ENCODE measurements around the gene ZFPM1. TPM values are rescaled to one million over a fixed set of nuclear protein-coding genes. Genes with fewer than 3 reads are reported as not detected.

The ZFPM1 gene
- total RNA-seq, 2 donors from 2014 or later: 18.1 to 21.5 TPM

- Mint-ChIP-seq H3K4me1 (peaks cover 8% of the 10 kb centered on the region), H3K36me3 (ENCODE audit: low read depth) (peaks cover 1% of the 10 kb centered on the region), H3K27ac (no peak overlapping the region), H3K27me3 (ENCODE audit: insufficient read depth) (no peaks in the 10 kb centered on the region), H3K9me3 (no peaks in the 10 kb centered on the region), H3K4me3 (no peak overlapping the region)
- Histone ChIP-seq H3K9me3 (ENCODE audit: control insufficient read depth, low read length) (no peaks in the 10 kb centered on the region), H3K27ac (ENCODE audit: low read depth, low read length) (no peak overlapping the region), H3K36me3 (ENCODE audit: control insufficient read depth, insufficient read depth, low read length) (peaks cover 7% of the 10 kb centered on the region), H3K4me3 (ENCODE audit: low read length) (no peak overlapping the region), H3K9ac (ENCODE audit: extremely low read depth, low read length, poor library complexity, severe bottlenecking) (no peak overlapping the region), H3K27me3 (ENCODE audit: control insufficient read depth, insufficient read depth, low read length, poor library complexity, severe bottlenecking) (no peaks in the 10 kb centered on the region), H3K4me1 (ENCODE audit: control insufficient read depth, insufficient read depth, low read length) (peaks cover 8% of the 10 kb centered on the region)
- TF ChIP-seq CTCF (conservative IDR thresholded peaks at IDR 0.05): no peak
- DNase-seq: no peak
- 94 to 96% methylated on average over 21 to 26 of the region's 26 CpGs for WGBS, 2 experiments (ENCODE audit: insufficient coverage in 1 of 2, insufficient read length in 1 of 2)
These were observed 38.0 kb downstream of the ZFPM1 start for GRCh38 chr16:88491001-88491559.

- H3K4me3 Mint-ChIP-seq: no peak overlapping the region
- Histone ChIP-seq H3K27ac (ENCODE audit: low read depth, low read length) (no peak overlapping the region), H3K4me3 (ENCODE audit: low read length) (no peak overlapping the region), H3K9me3 (ENCODE audit: control insufficient read depth, low read length) (no peaks in the 10 kb centered on the region), H3K36me3 (ENCODE audit: control insufficient read depth, insufficient read depth, low read length) (peaks cover under 1% of the 10 kb centered on the region), H3K27me3 (ENCODE audit: control insufficient read depth, insufficient read depth, low read length, poor library complexity, severe bottlenecking) (no peaks in the 10 kb centered on the region), H3K4me1 (ENCODE audit: control insufficient read depth, insufficient read depth, low read length) (peaks cover 8% of the 10 kb centered on the region), H3K9ac (ENCODE audit: extremely low read depth, low read length, poor library complexity, severe bottlenecking) (no peak overlapping the region)
- peaks cover 1% of the 10 kb centered on the region for H3K36me3 Mint-ChIP-seq (ENCODE audit: low read depth)
- no peaks in the 10 kb centered on the region for H3K27me3 Mint-ChIP-seq (ENCODE audit: insufficient read depth)
- H3K27ac Mint-ChIP-seq: no peak overlapping the region
- 91% methylated on average over 15 to 28 of the region's 28 CpGs for WGBS, 2 experiments (ENCODE audit: insufficient coverage in 1 of 2, insufficient read length in 1 of 2)
- no peaks in the 10 kb centered on the region for H3K9me3 Mint-ChIP-seq
- DNase-seq: no peak
- peaks cover 8% of the 10 kb centered on the region for H3K4me1 Mint-ChIP-seq
- no peak for TF ChIP-seq CTCF (conservative IDR thresholded peaks at IDR 0.05)
These were observed 38.7 kb downstream of the ZFPM1 start for GRCh38 chr16:88491560-88492310.

GRCh38 chr16:88493879-88494278, 40.8 kb downstream of the ZFPM1 start:
- no peak overlapping the region for H3K4me3 Mint-ChIP-seq
- 93 to 94% methylated on average over 20 to 24 of the region's 24 CpGs for WGBS, 2 experiments (ENCODE audit: insufficient coverage in 1 of 2, insufficient read length in 1 of 2)

More at GRCh38 chr16:88493879-88494278, 40.8 kb downstream of the ZFPM1 start:
- Mint-ChIP-seq H3K27ac (no peak overlapping the region), H3K27me3 (ENCODE audit: insufficient read depth) (no peaks in the 10 kb centered on the region), H3K4me1 (peaks cover 5% of the 10 kb centered on the region), H3K9me3 (no peaks in the 10 kb centered on the region), H3K36me3 (ENCODE audit: low read depth) (peaks cover 1% of the 10 kb centered on the region)
- no peak overlapping the region for H3K27ac ChIP-seq (ENCODE audit: low read depth, low read length)
- H3K4me1 ChIP-seq (ENCODE audit: control insufficient read depth, insufficient read depth, low read length): peaks cover 8% of the 10 kb centered on the region
- H3K36me3 ChIP-seq (ENCODE audit: control insufficient read depth, insufficient read depth, low read length): no peaks in the 10 kb centered on the region
- DNase-seq: no peak
- no peak for TF ChIP-seq CTCF (conservative IDR thresholded peaks at IDR 0.05)
- no peaks in the 10 kb centered on the region for H3K27me3 ChIP-seq (ENCODE audit: control insufficient read depth, insufficient read depth, low read length, poor library complexity, severe bottlenecking)
- H3K4me3 ChIP-seq (ENCODE audit: low read length): no peak overlapping the region
- no peaks in the 10 kb centered on the region for H3K9me3 ChIP-seq (ENCODE audit: control insufficient read depth, low read length)
- no peak overlapping the region for H3K9ac ChIP-seq (ENCODE audit: extremely low read depth, low read length, poor library complexity, severe bottlenecking)
